CD4-positive, CD25-positive, alpha-beta regulatory T cell (primary cell): ENCODE results near the gene BBS9. TPM values are rescaled to one million over a fixed set of nuclear protein-coding genes. Genes with fewer than 3 reads are reported as not detected.

Experiments
- ATAC-seq, 2 donors: fragments of 150-1000 bp; cut with Tn5 transposase; one replicate each; pipeline ENCODE4 v1.10.0; 2021; ENCODE audit warnings: low read depth in 2 of 2, moderate number of reproducible peaks in 2 of 2, moderate library complexity in 1 of 2
- DNase-seq, 3 donors: peaks; one replicate each; pipeline versions ENCODE4 v3.0.0 to v3.0.0-alpha.2; 2012 to 2022; ENCODE audit warnings: mixed read lengths in 1 of 3
- H3K27ac ChIP-seq: one replicate; pipeline ENCODE4 v1.7.0; 2013; ENCODE audit warnings: mild to moderate bottlenecking, low read length; ENCODE audit not compliant: insufficient read depth, poor library complexity, severe bottlenecking
- H3K27me3 ChIP-seq: one replicate; pipeline ENCODE4 v1.7.0; 2013; ENCODE audit warnings: low read length; ENCODE audit not compliant: control insufficient read depth, insufficient read depth
- H3K36me3 ChIP-seq: one replicate; pipeline ENCODE4 v1.7.0; 2013; ENCODE audit warnings: mild to moderate bottlenecking, low read length, moderate library complexity; ENCODE audit not compliant: control insufficient read depth, insufficient read depth
- H3K4me1 ChIP-seq: 2 replicates; pipeline ENCODE4 v1.7.0; 2013; ENCODE audit warnings: mild to moderate bottlenecking, low read length; ENCODE audit not compliant: insufficient read depth, control insufficient read depth, poor library complexity, severe bottlenecking
- H3K4me3 ChIP-seq: one replicate; pipeline ENCODE4 v1.7.0; 2013; ENCODE audit warnings: low read depth, mild to moderate bottlenecking, low read length, moderate library complexity
- H3K9me3 ChIP-seq, 2 experiments: 1 replicate in 1 of 2; 2 replicates in 1 of 2; pipeline ENCODE4 v1.7.0; 2013; ENCODE audit warnings: low read length in 2 of 2, mild to moderate bottlenecking in 1 of 2, moderate library complexity in 1 of 2; ENCODE audit not compliant: control insufficient read depth in 2 of 2
- H3K27ac Mint-ChIP-seq, 3 donors: one replicate each; pipeline ENCODE4 v1.8.0; 2020 to 2022; ENCODE audit warnings: mild to moderate bottlenecking in 3 of 3, mixed read lengths in 3 of 3, moderate library complexity in 2 of 3
- H3K27me3 Mint-ChIP-seq: one replicate; pipeline ENCODE4 v1.8.0; 2022; ENCODE audit warnings: mild to moderate bottlenecking, mixed read lengths
- H3K36me3 Mint-ChIP-seq: one replicate; pipeline ENCODE4 v1.8.0; 2020; ENCODE audit warnings: mixed read lengths
- H3K4me1 Mint-ChIP-seq, 4 donors: one replicate each; pipeline ENCODE4 v1.8.0; 2020 to 2022; ENCODE audit warnings: mixed read lengths in 4 of 4, mild to moderate bottlenecking in 1 of 4
- H3K4me3 Mint-ChIP-seq, 4 donors: one replicate each; pipeline ENCODE4 v1.8.0; 2020 to 2022; ENCODE audit warnings: mild to moderate bottlenecking in 4 of 4, mixed read lengths in 4 of 4, moderate library complexity in 3 of 4
- H3K9me3 Mint-ChIP-seq, 7 donors: one replicate each; pipeline ENCODE4 v1.8.0; 2020 to 2022; ENCODE audit warnings: mixed read lengths in 7 of 7, mild to moderate bottlenecking in 3 of 7, moderate library complexity in 2 of 7
- polyA plus RNA-seq, 4 donors: library from polyadenylated mRNA; unstranded; fragments of 300-500 nt; fragmentation: Illumina TruSeq; gene quantifications; one replicate each; pipeline ENCODE4 v1.2.3, GENCODE V29; 2021
- total RNA-seq: library from RNA; stranded (reverse); gene quantifications from one replicate; pipeline ENCODE4 v1.2.3, GENCODE V29; 2022

Gene BBS9
- total and polyA plus RNA-seq, 5 donors from 2014 or later: 8.1 to 18.7 (median 13.2) TPM

GRCh38 chr7:33645104-33645503 is 515.7 kb downstream of the BBS9 start:
- DNase-seq: no peak
- Mint-ChIP-seq H3K36me3 (peaks cover 16% of the 10 kb centered on the region), H3K4me1 (no peaks in the 10 kb centered on the region), H3K27ac (no peak overlapping the region), H3K4me3 (no peak overlapping the region), H3K9me3 (peaks cover 0 to 2% (median 0%) of the 10 kb centered on the region in 7 donors), H3K27me3 (no peaks in the 10 kb centered on the region)
- Histone ChIP-seq H3K4me3 (no peak overlapping the region), H3K9me3 (no peaks in the 10 kb centered on the region), H3K27me3 (no peaks in the 10 kb centered on the region), H3K4me1 (no peaks in the 10 kb centered on the region), H3K36me3 (peaks cover 4% of the 10 kb centered on the region), H3K27ac (no peak overlapping the region)
- no peak for ATAC-seq

GRCh38 chr7:33646166-33646565 is 516.8 kb downstream of the BBS9 start:
- H3K27me3 Mint-ChIP-seq: no peaks in the 10 kb centered on the region
- no peak for DNase-seq

DNA sequence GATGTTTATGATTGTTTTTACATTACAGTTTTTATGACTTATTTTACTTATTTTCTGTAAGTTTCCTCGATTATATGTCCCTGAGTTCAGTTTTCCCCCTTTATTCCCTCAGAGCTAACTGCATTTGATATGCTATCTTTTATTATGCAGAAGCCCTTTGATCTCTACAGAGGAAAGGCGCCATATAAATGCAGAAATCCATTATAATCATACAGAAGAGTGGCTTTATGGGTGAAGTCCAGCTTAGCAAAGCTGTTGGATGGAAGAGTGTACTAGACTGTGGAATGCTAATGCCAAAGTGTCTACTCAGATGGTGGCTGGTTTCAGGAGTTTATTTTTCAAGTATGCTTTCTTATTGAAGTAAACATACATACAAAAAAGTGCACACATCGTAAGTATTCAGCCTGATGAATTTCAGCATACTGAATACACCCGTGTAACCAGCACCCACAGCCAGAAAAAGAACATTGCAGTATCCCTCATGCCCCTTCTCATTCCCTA is 517.6 kb downstream of the BBS9 start:
- ATAC-seq (no peak), DNase-seq (no peak)
- H3K4me3 ChIP-seq: no peak overlapping the region
- no peak overlapping the region for H3K27ac Mint-ChIP-seq
- H3K36me3 ChIP-seq: no peaks in the 10 kb centered on the region
- no peak overlapping the region for H3K4me3 Mint-ChIP-seq
- H3K36me3 Mint-ChIP-seq: peaks cover 18% of the 10 kb centered on the region
- H3K27me3 Mint-ChIP-seq: no peaks in the 10 kb centered on the region
- no peak overlapping the region for H3K27ac ChIP-seq
- H3K4me1 Mint-ChIP-seq: no peaks in the 10 kb centered on the region
- no peaks in the 10 kb centered on the region for H3K27me3 ChIP-seq
- H3K4me1 ChIP-seq: no peaks in the 10 kb centered on the region
- H3K9me3 ChIP-seq: no peaks in the 10 kb centered on the region
- H3K9me3 Mint-ChIP-seq: peaks cover 0 to 5% (median 0%) of the 10 kb centered on the region in 7 donors

More at GRCh38 chr7:33646166-33646565, 516.8 kb downstream of the BBS9 start:
- Mint-ChIP-seq H3K9me3 (peaks cover 0 to 3% (median 0%) of the 10 kb centered on the region in 7 donors), H3K4me3 (no peak overlapping the region), H3K4me1 (no peaks in the 10 kb centered on the region), H3K27ac (no peak overlapping the region), H3K36me3 (peaks cover 17% of the 10 kb centered on the region)
- Histone ChIP-seq H3K27ac (no peak overlapping the region), H3K4me1 (no peaks in the 10 kb centered on the region), H3K9me3 (no peaks in the 10 kb centered on the region), H3K27me3 (no peaks in the 10 kb centered on the region), H3K36me3 (no peaks in the 10 kb centered on the region), H3K4me3 (no peak overlapping the region)
- no peak for ATAC-seq

- H3K36me3 Mint-ChIP-seq: peaks cover 15% of the 10 kb centered on the region
- H3K27ac Mint-ChIP-seq: no peak overlapping the region
- no peaks in the 10 kb centered on the region for H3K27me3 Mint-ChIP-seq
Measured at GRCh38 chr7:33649476-33650441, 520.4 kb downstream of the BBS9 start.

GRCh38 chr7:33650828-33651227 is 521.5 kb downstream of the BBS9 start:
- Mint-ChIP-seq H3K27ac (no peak overlapping the region), H3K4me1 (no peaks in the 10 kb centered on the region), H3K9me3 (peaks cover 0 to 5% (median 0%) of the 10 kb centered on the region in 7 donors), H3K27me3 (no peaks in the 10 kb centered on the region), H3K36me3 (peaks cover 15% of the 10 kb centered on the region), H3K4me3 (no peak overlapping the region)
- no peaks in the 10 kb centered on the region for H3K27me3 ChIP-seq
- H3K36me3 ChIP-seq: no peaks in the 10 kb centered on the region
- no peaks in the 10 kb centered on the region for H3K4me1 ChIP-seq
- ATAC-seq: no peak
- H3K4me3 ChIP-seq: no peak overlapping the region
- H3K9me3 ChIP-seq: no peaks in the 10 kb centered on the region
- H3K27ac ChIP-seq: no peak overlapping the region
- no peak for DNase-seq

More at GRCh38 chr7:33649476-33650441, 520.4 kb downstream of the BBS9 start:
- ATAC-seq (no peak), DNase-seq (no peak)
- Histone ChIP-seq H3K36me3 (no peaks in the 10 kb centered on the region), H3K4me1 (no peaks in the 10 kb centered on the region), H3K27me3 (no peaks in the 10 kb centered on the region), H3K9me3 (no peaks in the 10 kb centered on the region), H3K4me3 (no peak overlapping the region), H3K27ac (no peak overlapping the region)
- H3K9me3 Mint-ChIP-seq: peaks cover 0 to 5% (median 0%) of the 10 kb centered on the region in 7 donors
- no peak overlapping the region for H3K4me3 Mint-ChIP-seq
- no peaks in the 10 kb centered on the region for H3K4me1 Mint-ChIP-seq

DNA sequence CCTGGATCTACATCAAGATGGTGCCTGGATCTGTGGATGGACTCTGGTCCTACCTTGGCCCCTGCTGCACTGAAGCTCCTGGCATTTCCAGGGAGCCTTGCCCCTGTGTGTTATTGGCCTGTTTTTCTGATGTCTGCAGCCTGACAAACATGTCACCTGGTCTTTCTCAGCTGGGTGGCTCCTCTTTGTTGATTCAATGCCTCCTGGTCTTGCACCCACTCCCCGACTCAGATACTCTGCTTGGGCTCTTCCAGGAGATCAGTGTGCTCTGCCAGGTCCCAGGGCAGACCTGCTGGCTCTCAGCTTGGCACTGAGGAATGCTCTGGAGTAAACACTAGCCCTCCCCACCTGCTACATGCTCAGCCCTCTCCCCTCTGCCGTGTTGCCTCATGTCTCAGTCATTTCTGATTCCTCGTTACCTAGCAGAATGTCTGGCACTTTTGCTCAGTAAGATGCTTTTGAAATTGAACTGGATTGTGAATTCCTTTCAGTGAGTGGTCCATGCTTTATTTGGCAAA is 522.7 kb downstream of the BBS9 start:
- Mint-ChIP-seq H3K4me1 (no peaks in the 10 kb centered on the region), H3K27me3 (no peaks in the 10 kb centered on the region), H3K4me3 (no peak overlapping the region), H3K27ac (no peak overlapping the region), H3K36me3 (peaks cover 9% of the 10 kb centered on the region), H3K9me3 (peaks cover 0 to 5% (median 0%) of the 10 kb centered on the region in 7 donors)
- H3K4me3 ChIP-seq: no peak overlapping the region
- H3K9me3 ChIP-seq: no peaks in the 10 kb centered on the region
- no peaks in the 10 kb centered on the region for H3K36me3 ChIP-seq
- H3K27ac ChIP-seq: no peak overlapping the region
- no peak for DNase-seq
- no peaks in the 10 kb centered on the region for H3K27me3 ChIP-seq
- no peaks in the 10 kb centered on the region for H3K4me1 ChIP-seq
- no peak for ATAC-seq

DNA sequence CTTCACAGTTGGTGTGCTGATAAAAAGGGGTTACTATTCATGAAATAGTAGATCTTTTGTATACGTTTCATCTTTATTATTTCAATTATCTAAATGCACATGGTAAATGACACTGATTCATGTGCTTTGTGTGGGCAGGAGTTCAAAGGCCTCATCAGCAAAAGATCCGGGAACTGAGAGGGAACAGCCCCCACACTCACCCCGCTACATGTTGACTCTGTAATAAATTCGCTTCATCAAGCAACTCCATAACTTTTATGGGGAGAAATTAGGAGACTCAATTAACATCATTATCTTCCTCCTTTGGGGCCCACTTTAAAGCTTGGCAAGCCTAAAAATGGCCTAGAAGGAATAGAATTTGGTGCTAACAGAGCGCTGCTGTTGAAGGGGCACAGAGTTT is 525.3 kb downstream of the BBS9 start:
- Mint-ChIP-seq H3K9me3 (peaks cover 0 to 5% (median 0%) of the 10 kb centered on the region in 7 donors), H3K36me3 (peaks cover 10% of the 10 kb centered on the region), H3K4me3 (no peak overlapping the region), H3K4me1 (peaks cover 0 to under 1% (median 0%) of the 10 kb centered on the region in 4 donors), H3K27me3 (no peaks in the 10 kb centered on the region), H3K27ac (no peak overlapping the region)
- H3K36me3 ChIP-seq: no peaks in the 10 kb centered on the region
- H3K27ac ChIP-seq: no peak overlapping the region
- no peaks in the 10 kb centered on the region for H3K9me3 ChIP-seq
- H3K4me1 ChIP-seq: no peaks in the 10 kb centered on the region
- DNase-seq (no peak), ATAC-seq (no peak)
- H3K27me3 ChIP-seq: no peaks in the 10 kb centered on the region
- no peak overlapping the region for H3K4me3 ChIP-seq
